ENCODE measurements around the gene ANTXR1.

ANTXR1 gene

GRCh38 chr2:69074918-69075317 lies 61.9 kb downstream of the ANTXR1 start:
- DNase-seq (ENCODE audit: low spot score), result no peak

GRCh38 chr2:69075486-69075885 lies 62.5 kb downstream of the ANTXR1 start:
- no peak for DNase-seq (ENCODE audit: low spot score)

- no peak for DNase-seq (ENCODE audit: low spot score)
Measured at GRCh38 chr2:69076601-69077000, 63.6 kb downstream of the ANTXR1 start.

GRCh38 chr2:69077252-69077950 lies 64.4 kb downstream of the ANTXR1 start:
- DNase-seq (ENCODE audit: low spot score), result no peak

GRCh38 chr2:69080071-69080470 lies 67.1 kb downstream of the ANTXR1 start:
- DNase-seq (ENCODE audit: low spot score), result no peak

GRCh38 chr2:69081001-69081580 lies 68.1 kb downstream of the ANTXR1 start:
- no peak for DNase-seq (ENCODE audit: low spot score)

- DNase-seq (ENCODE audit: low spot score), result no peak
Measured at GRCh38 chr2:69081757-69082156, 68.8 kb downstream of the ANTXR1 start.

- no peak for DNase-seq (ENCODE audit: low spot score)
Measured at GRCh38 chr2:69082430-69082997, 69.5 kb downstream of the ANTXR1 start.

GRCh38 chr2:69083235-69083748 lies 70.3 kb downstream of the ANTXR1 start:
- no peak for DNase-seq (ENCODE audit: low spot score)

GRCh38 chr2:69084492-69084891 lies 71.5 kb downstream of the ANTXR1 start:
- DNase-seq (ENCODE audit: low spot score), result no peak

GRCh38 chr2:69086466-69086865 lies 73.5 kb downstream of the ANTXR1 start:
- no peak for DNase-seq (ENCODE audit: low spot score)

GRCh38 chr2:69087211-69087911 lies 74.4 kb downstream of the ANTXR1 start:
- no peak for DNase-seq (ENCODE audit: low spot score)

GRCh38 chr2:69087912-69088240 lies 74.9 kb downstream of the ANTXR1 start:
- DNase-seq (ENCODE audit: low spot score), result no peak

GRCh38 chr2:69088466-69088865 lies 75.5 kb downstream of the ANTXR1 start:
- no peak for DNase-seq (ENCODE audit: low spot score)

GRCh38 chr2:69089266-69089665 lies 76.3 kb downstream of the ANTXR1 start:
- DNase-seq (ENCODE audit: low spot score), result no peak

GRCh38 chr2:69089998-69090397 lies 77.0 kb downstream of the ANTXR1 start:
- no peak for DNase-seq (ENCODE audit: low spot score)

GRCh38 chr2:69090820-69091219 lies 77.8 kb downstream of the ANTXR1 start:
- DNase-seq (ENCODE audit: low spot score), result no peak

GRCh38 chr2:69092857-69093256 lies 79.9 kb downstream of the ANTXR1 start:
- no peak for DNase-seq (ENCODE audit: low spot score)

GRCh38 chr2:69095305-69095704 lies 82.3 kb downstream of the ANTXR1 start:
- DNase-seq (ENCODE audit: low spot score), result no peak

GRCh38 chr2:69096326-69097095 lies 83.5 kb downstream of the ANTXR1 start:
- no peak for DNase-seq (ENCODE audit: low spot score)

- no peak for DNase-seq (ENCODE audit: low spot score)
Measured at GRCh38 chr2:69097148-69097610, 84.2 kb downstream of the ANTXR1 start.
